Measurements from ENCODE around the gene MAGEA8.
"Not testable (repeated sequence)": the region's sequence is repeated elsewhere in the genome, so short reads cannot be mapped to it uniquely, and the experiment has no call there.

The MAGEA8 gene

DNA sequence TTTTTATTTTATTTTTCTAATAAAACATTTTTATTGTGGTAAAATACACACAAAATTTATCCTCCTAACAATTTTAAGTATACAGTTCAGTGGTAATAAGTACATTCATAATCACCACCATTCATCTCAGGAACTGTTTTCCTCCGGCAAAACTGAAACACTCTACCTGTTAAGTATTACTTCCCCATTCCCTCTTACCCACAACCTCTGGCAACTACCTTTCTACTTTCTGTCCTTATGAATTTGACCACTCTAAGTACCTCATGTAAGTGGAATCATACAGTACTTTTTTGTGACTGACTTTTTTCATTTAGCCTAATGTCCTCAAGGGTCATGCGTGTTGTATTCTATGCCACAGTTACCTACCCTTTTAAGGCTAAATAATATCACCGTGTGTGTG lies 27.3 kb downstream of the MAGEA8 start:
- no peak for DNase-seq

- no peak for DNase-seq
These were observed 27.7 kb downstream of the MAGEA8 start for GRCh38 chrX:149908727-149909126.

- peak; percentile 40 for DNase-seq
These were observed 28.6 kb downstream of the MAGEA8 start for GRCh38 chrX:149909324-149910177.

DNA sequence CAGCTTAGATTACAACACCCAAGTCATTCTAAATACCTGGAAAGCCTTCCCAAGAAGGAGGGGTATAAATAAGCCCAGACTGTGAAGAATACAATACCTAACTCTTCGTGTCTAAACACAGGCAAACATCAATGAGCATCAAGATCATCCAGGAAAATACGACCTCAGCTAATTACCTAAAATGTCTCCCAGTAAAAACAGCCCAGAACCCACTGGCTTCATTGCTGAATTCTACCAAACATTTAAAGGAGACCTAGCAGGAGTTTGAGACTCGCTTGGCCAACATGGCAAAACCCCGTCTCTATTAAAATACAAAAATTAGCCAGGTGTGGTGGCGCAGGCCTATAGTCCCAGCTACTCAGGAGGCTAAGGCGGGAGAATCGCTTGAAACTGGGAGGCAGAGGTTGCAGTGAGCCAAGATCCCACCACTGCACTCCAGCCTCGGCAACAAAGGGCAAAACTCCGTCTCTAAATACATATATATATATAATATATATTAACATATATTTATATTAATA lies 29.3 kb downstream of the MAGEA8 start:
- DNase-seq, result no peak

DNA sequence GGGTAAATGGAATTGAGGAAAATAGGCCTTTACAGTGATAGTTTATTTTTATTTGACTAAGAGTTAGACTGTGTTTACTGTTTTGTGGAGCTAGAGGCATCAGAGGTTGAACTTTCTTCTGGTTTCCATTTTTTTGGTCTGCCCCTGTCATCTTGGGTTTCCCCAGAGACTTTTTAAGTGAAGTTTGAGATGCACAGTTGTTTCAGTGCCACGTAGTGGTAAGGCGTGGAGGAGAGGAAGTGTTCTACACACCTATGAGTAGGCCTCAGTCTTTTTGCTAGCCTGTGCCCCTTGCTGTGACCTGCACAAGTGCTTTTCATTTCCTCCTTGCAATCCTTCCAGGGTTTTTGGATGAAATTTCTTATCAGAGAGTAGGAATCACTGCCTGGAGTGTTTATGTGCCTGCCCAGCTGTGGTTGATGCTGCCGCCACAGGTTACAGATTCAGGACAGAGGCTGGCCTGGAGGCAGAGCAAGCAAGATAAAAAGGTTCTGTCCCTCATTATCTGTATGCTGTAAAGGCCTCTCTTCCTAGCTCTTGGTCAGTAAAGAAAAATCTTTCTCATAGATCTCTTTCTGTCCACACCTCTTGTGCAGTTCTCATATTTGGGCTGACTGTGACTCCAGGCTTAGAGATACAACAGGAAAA lies 35.9 kb downstream of the MAGEA8 start:
- DNase-seq, result no peak

DNA sequence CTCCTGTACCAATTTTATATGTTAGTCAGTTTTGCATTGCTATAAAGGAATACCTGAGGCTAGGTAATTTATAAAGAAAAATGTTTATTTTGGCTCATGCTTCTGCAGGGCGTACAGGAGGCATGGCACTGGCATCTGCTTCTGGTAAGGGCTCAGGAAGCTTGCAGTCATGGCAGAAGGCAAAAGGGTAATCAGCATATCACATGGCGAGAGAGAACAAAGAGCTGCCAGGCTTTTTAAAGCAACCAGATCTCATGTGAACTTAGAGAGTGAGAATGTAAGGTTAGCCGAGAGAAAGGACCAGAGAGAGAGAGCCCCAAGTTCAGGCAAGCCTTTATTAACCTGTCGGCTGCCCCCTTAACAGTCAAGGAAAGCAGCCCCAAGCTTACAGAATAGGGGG lies 42.9 kb downstream of the MAGEA8 start:
- DNase-seq, result not testable (repeated sequence)

GRCh38 chrX:149924434-149924833 lies 43.5 kb downstream of the MAGEA8 start:
- not testable (repeated sequence) for DNase-seq

DNA sequence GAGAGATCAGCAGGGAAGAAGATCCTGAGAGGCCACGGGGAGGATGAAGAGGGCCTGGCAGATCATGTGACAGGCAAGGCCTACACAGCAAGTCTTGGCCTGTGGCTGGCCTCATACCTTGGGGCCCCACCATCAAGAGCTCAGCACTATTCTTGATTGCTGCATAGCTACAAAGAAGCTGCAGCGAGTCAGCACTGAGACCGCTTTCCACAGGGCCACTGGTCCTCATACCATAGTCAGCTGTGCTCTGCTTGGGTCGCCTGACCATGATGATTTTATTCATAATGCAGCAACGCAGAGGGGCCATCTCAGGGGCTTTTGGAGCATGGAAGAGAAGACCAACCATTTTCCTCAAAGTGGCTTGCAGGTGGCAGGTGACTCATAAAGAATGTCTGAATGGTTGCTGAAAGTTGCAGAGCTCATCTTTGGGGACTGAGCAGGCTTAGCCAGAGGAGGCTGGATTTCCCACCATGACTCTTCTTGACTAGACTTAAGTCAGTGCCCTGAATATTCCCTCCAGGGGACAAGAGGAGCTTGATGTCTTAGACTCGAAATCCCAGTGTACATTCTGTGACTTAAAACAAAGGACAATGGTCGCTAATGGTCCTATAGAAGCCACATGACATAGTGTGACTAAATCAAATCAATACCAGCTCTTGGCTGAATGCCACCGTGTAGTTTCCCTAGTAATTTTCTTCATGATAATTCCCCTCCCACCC lies 46.4 kb downstream of the MAGEA8 start:
- DNase-seq, result not testable (repeated sequence)

GRCh38 chrX:149927964-149928258 lies 46.9 kb downstream of the MAGEA8 start:
- DNase-seq, result not testable (repeated sequence)

DNA sequence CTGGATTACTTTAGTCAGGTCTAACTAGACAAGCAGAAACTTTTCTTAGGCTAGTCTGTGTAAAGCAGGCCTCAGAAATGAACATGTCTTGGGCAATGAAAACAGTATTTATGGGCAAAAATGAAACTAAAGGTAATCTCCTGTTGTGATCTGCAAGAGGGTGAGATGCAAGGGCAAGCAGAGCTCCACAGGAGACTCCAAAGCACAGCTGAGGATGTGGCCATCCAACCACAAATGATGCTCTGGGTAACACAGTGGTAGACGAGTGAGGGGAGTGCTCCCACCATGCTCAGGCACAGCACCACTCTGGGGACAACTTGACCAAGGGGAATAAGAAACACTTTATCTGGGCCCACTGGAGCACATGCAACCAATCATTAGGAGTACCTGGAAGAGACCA lies 47.7 kb downstream of the MAGEA8 start:
- DNase-seq, result not testable (repeated sequence)

- not testable (repeated sequence) for DNase-seq
These were observed 48.4 kb downstream of the MAGEA8 start, which contains the start of gene HSFX4 for GRCh38 chrX:149929400-149929799. TSS of gene HSFX4 (plus strand) at chrX:149929573. CDS start at chrX:149929645, 72 bp downstream.

DNA sequence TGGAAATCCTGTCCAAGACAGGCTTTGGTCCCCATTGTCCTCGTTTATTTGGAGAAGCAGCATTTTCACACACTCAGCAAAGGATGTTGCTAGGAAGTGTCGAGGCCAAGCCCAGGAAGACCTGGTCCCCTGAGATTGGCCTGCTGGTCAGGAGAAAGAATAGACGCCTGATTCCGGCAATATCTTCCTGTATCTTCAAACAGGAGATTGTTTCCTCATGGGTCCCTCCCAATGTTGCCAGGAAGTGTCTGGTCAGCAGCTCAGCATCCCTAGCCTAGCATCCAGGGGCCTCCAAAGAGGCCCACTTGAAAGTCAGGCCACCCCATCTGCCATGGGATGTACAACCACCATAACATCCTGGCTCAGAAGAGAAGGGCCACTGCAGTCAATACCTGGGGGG lies 50.4 kb downstream of the MAGEA8 start:
- not testable (repeated sequence) for DNase-seq

DNA sequence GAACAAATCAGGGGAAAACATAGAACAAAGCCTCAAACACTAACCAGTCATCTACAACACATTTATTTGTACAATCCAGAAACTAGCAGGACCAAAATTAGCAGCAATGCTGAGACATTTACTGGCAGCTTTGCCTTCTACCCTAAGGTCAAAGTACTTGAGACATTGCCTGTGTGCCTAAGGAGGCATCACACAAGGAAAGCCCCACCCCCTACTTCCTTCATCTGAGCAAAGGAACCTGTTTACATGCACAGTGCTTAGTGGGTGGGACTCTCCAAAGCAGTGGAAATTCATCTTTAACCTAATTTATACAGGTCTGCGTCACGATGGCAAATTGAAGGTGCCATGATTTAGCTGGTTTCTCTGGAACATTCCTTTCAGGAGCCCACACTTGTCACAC lies 51.2 kb downstream of the MAGEA8 start:
- not testable (repeated sequence) for DNase-seq

- DNase-seq, result not testable (repeated sequence)
These were observed 52.0 kb downstream of the MAGEA8 start for GRCh38 chrX:149932970-149933369.

DNA sequence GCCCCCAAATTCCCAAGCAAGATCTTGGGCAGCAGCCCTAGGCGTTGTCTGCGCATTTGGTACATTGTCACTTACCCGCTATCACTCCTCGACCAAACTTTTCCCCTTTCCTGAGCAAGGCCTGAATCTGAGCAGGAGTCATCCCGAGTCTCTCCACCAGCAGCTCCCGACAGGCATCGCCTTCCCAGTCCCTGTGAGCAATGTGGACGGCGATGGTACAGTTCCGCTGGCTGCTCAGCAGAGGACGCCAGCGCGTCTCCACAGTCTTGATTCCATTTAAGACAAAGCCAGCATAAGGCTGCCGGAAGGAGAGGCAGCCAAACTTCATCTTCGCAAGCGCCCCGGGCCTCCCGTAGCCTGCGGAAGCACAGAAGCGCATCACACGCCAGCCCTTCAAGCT lies 52.6 kb downstream of the MAGEA8 start:
- DNase-seq, result not testable (repeated sequence)
